SK-N-SH treated with all-trans-retinoic acid at 6 μM for 48 hours (cell line): Measurements from ENCODE around the gene LRMDA.

Experiments used
- ATAC-seq: fragments of 200-7000 bp; cut with Tn5 transposase; 3 replicates; pipeline ENCODE4 v1.9.1; 2020; ENCODE audit warnings: mild to moderate bottlenecking, moderate library complexity
- ARNTL ChIP-seq: fragments of 450-650 bp; formaldehyde crosslinking; IDR thresholded peaks from 2 replicates; pipeline ENCODE4 v1.5.0; 2020; ENCODE audit warnings: low read depth, mild to moderate bottlenecking, moderate library complexity, borderline replicate concordance
- BACH2 ChIP-seq: fragments of 250-450 bp; sonication (Bioruptor Pico); IDR thresholded peaks from 2 replicates; pipeline ENCODE4 v1.9.0; 2021; ENCODE audit warnings: mild to moderate bottlenecking, borderline replicate concordance
- CSDC2 ChIP-seq: fragments of 250-450 bp; sonication (Bioruptor Pico); IDR thresholded peaks from 2 replicates; pipeline ENCODE4 v1.5.0; 2020; ENCODE audit warnings: mild to moderate bottlenecking, moderate library complexity
- ESRRG ChIP-seq: fragments of 250-450 bp; sonication (Bioruptor Pico); IDR thresholded peaks from 2 replicates; pipeline ENCODE4 v1.6.1; 2021; ENCODE audit warnings: mild to moderate bottlenecking
- GLIS3 ChIP-seq: fragments of 250-450 bp; sonication (Bioruptor Pico); IDR thresholded peaks from 2 replicates; pipeline ENCODE4 v1.5.0; 2020; ENCODE audit warnings: mild to moderate bottlenecking, moderate library complexity
- ISL1 ChIP-seq: fragments of 250-450 bp; sonication (Bioruptor Pico); IDR thresholded peaks from 2 replicates; pipeline ENCODE4 v2.1.2; 2022; ENCODE audit warnings: mild to moderate bottlenecking, moderate library complexity
- OSR1 ChIP-seq: fragments of 250-450 bp; sonication (Bioruptor Pico); IDR thresholded peaks from 2 replicates; pipeline ENCODE4 v1.8.0; 2022; ENCODE audit warnings: moderate library complexity, mild to moderate bottlenecking, inconsistent platforms
- PPARA ChIP-seq: fragments of 250-450 bp; sonication (Bioruptor Pico); IDR thresholded peaks from 2 replicates; pipeline ENCODE4 v1.5.0; 2020; ENCODE audit warnings: mild to moderate bottlenecking, borderline replicate concordance
- SNAI2 ChIP-seq: fragments of 250-450 bp; sonication (Bioruptor Pico); IDR thresholded peaks from 2 replicates; pipeline ENCODE4 v1.5.0; 2020; ENCODE audit warnings: mild to moderate bottlenecking, moderate library complexity
- TCF4 ChIP-seq: fragments of 250-450 bp; sonication (Bioruptor Pico); IDR thresholded peaks from 2 replicates; pipeline ENCODE4 v1.8.0; 2021; ENCODE audit warnings: mild to moderate bottlenecking, moderate library complexity, borderline replicate concordance
- ZC3H10 ChIP-seq: fragments of 250-450 bp; sonication (Bioruptor Pico); IDR thresholded peaks from 2 replicates; pipeline ENCODE4 v1.5.1; 2021; ENCODE audit warnings: mild to moderate bottlenecking, moderate library complexity
- ZFP3 ChIP-seq: fragments of 250-450 bp; sonication (Bioruptor Pico); IDR thresholded peaks from 2 replicates; pipeline ENCODE4 v1.5.0; 2020; ENCODE audit warnings: mild to moderate bottlenecking, moderate library complexity
- ZFP30 ChIP-seq: fragments of 450-650 bp; formaldehyde crosslinking; IDR thresholded peaks from 2 replicates; pipeline ENCODE4 v1.5.0; 2022; ENCODE audit warnings: mild to moderate bottlenecking, moderate library complexity
- ZNF565 ChIP-seq: fragments of 450-650 bp; formaldehyde crosslinking; conservative IDR thresholded peaks from 2 replicates; pipeline ENCODE4 v1.5.0; 2020; ENCODE audit warnings: low read depth, mild to moderate bottlenecking, moderate library complexity
- ZNF8 ChIP-seq: fragments of 450-650 bp; formaldehyde crosslinking; IDR thresholded peaks from 2 replicates; pipeline ENCODE4 v1.5.0; 2020; ENCODE audit warnings: mild to moderate bottlenecking, moderate library complexity
- TF ChIP-seq, protein P1 (sequence below): fragments of 250-450 bp; sonication (Bioruptor Pico); IDR thresholded peaks from 2 replicates; pipeline ENCODE4 v1.5.0; 2020; ENCODE audit warnings: mild to moderate bottlenecking, moderate library complexity
- TF ChIP-seq, protein P2 (sequence below): fragments of 250-450 bp; sonication (Bioruptor Pico); IDR thresholded peaks from 2 replicates; pipeline ENCODE4 v1.5.1; 2020; ENCODE audit warnings: low read depth, mild to moderate bottlenecking, moderate library complexity
- TF ChIP-seq, protein P3 (sequence below): fragments of 250-450 bp; sonication (Bioruptor Pico); IDR thresholded peaks from 2 replicates; pipeline ENCODE4 v1.8.0; 2020; ENCODE audit warnings: mild to moderate bottlenecking, moderate library complexity, borderline replicate concordance

The LRMDA gene

DNA sequence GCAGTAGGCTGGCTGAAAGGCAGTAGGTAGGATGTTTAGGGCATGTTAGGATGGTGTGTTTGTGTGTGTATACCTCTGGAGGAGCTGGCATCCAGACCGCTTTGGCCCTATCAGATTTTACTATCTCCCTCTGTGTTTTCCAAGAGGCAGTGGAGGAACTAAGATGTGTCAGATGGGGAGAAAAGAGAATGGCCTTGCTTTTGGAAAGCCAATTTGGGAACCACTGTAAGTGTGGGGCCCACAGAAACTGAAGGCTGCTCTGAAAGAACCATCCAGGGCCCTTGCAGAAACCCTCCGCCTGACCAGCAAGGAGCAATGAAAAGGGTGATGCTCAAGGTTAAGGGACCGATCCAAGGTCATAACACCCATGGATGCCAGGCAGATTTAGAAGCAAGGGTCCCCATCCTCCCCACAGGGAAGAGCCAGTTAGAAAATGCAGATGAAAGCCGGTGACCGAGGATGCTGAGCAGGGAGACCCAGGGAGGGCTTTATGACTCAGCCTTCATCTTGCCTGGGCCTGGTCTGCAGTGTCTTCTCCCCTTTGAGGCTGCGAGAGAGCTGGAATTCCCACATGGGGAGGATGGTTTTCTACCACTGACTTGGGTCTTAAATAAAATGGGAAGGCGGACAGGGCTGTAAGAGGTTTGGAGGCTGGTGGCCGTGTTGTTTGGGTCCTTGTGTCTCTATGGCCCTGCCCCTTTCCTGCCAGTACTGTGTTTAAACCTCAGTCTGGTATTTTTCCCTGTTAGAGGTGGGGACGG is 275.8 kb downstream of the LRMDA start:
- no peak for ATAC-seq
- TF ChIP-seq PPARA (CRISPR knock-in tag), result no peak
- TF ChIP-seq, protein P1, sequence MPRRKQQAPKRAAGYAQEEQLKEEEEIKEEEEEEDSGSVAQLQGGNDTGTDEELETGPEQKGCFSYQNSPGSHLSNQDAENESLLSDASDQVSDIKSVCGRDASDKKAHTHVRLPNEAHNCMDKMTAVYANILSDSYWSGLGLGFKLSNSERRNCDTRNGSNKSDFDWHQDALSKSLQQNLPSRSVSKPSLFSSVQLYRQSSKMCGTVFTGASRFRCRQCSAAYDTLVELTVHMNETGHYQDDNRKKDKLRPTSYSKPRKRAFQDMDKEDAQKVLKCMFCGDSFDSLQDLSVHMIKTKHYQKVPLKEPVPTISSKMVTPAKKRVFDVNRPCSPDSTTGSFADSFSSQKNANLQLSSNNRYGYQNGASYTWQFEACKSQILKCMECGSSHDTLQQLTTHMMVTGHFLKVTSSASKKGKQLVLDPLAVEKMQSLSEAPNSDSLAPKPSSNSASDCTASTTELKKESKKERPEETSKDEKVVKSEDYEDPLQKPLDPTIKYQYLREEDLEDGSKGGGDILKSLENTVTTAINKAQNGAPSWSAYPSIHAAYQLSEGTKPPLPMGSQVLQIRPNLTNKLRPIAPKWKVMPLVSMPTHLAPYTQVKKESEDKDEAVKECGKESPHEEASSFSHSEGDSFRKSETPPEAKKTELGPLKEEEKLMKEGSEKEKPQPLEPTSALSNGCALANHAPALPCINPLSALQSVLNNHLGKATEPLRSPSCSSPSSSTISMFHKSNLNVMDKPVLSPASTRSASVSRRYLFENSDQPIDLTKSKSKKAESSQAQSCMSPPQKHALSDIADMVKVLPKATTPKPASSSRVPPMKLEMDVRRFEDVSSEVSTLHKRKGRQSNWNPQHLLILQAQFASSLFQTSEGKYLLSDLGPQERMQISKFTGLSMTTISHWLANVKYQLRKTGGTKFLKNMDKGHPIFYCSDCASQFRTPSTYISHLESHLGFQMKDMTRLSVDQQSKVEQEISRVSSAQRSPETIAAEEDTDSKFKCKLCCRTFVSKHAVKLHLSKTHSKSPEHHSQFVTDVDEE (CRISPR knock-in tag), result no peak
- no peak for TF ChIP-seq BACH2 (CRISPR knock-in tag)
- TF ChIP-seq, protein P2, sequence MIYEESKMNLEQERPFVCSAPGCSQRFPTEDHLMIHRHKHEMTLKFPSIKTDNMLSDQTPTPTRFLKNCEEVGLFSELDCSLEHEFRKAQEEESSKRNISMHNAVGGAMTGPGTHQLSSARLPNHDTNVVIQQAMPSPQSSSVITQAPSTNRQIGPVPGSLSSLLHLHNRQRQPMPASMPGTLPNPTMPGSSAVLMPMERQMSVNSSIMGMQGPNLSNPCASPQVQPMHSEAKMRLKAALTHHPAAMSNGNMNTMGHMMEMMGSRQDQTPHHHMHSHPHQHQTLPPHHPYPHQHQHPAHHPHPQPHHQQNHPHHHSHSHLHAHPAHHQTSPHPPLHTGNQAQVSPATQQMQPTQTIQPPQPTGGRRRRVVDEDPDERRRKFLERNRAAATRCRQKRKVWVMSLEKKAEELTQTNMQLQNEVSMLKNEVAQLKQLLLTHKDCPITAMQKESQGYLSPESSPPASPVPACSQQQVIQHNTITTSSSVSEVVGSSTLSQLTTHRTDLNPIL, result no peak
- no peak for TF ChIP-seq ZC3H10 (CRISPR knock-in tag)
- TF ChIP-seq OSR1, result no peak
- no peak for TF ChIP-seq ARNTL
- no peak for TF ChIP-seq GLIS3 (CRISPR knock-in tag)
- TF ChIP-seq ISL1 (CRISPR knock-in tag), result no peak
- no peak for TF ChIP-seq ZFP30 (CRISPR knock-in tag)
- TF ChIP-seq ESRRG, result no peak
- no peak for TF ChIP-seq ZNF8 (CRISPR knock-in tag)
- TF ChIP-seq ZFP3 (CRISPR knock-in tag), result no peak

DNA sequence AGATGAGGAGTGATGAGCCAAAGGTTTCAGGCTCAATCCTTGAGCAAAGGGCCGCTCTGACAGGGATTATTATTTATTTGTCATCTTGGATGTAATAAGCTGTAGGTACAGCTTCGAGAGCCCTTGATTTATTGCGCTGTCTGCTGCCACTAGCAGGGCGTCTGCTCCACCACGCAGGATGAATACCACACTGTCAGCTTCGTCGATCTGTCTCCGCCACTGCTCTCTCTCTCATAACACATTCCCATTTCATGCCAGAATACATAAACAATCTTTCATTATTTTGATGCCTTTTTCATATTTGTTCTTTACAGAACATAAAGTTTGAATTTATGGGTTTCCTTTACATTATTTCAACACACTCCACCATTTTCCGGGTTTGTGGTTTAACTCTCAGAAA is 276.6 kb downstream of the LRMDA start:
- TF ChIP-seq, protein P1 (CRISPR knock-in tag), result no peak
- TF ChIP-seq, protein P2, result no peak
- no peak for TF ChIP-seq GLIS3 (CRISPR knock-in tag)
- ATAC-seq, result no peak

DNA sequence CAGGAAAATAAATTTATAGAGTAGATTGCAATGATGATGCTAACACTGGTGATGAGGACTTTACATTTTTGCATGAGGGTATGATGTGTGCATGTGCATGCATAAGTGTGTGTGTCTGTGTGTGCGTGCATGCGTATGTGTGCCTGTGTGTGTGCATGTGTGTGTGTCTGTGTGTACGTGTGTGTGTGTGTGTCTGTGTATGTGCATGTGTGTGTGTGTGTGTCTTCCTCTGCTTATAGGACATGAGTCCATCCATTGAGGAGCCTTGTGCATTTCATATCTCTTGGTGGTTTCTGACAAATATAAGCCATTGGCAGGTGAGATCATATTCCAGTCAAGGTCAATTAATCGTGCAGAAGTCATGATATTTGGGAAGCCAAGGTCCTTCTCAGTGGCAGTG is 277.8 kb downstream of the LRMDA start:
- TF ChIP-seq, protein P3, sequence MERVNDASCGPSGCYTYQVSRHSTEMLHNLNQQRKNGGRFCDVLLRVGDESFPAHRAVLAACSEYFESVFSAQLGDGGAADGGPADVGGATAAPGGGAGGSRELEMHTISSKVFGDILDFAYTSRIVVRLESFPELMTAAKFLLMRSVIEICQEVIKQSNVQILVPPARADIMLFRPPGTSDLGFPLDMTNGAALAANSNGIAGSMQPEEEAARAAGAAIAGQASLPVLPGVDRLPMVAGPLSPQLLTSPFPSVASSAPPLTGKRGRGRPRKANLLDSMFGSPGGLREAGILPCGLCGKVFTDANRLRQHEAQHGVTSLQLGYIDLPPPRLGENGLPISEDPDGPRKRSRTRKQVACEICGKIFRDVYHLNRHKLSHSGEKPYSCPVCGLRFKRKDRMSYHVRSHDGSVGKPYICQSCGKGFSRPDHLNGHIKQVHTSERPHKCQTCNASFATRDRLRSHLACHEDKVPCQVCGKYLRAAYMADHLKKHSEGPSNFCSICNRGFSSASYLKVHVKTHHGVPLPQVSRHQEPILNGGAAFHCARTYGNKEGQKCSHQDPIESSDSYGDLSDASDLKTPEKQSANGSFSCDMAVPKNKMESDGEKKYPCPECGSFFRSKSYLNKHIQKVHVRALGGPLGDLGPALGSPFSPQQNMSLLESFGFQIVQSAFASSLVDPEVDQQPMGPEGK (CRISPR knock-in tag), result no peak
- TF ChIP-seq, protein P2, result no peak
- TF ChIP-seq CSDC2, result no peak
- no peak for TF ChIP-seq GLIS3 (CRISPR knock-in tag)
- TF ChIP-seq OSR1, result no peak
- no peak for TF ChIP-seq ZFP30 (CRISPR knock-in tag)
- TF ChIP-seq ZNF565 (CRISPR knock-in tag), result no peak
- no peak for TF ChIP-seq ZNF8 (CRISPR knock-in tag)
- no peak for TF ChIP-seq ZC3H10 (CRISPR knock-in tag)
- TF ChIP-seq SNAI2 (CRISPR knock-in tag), result no peak
- no peak for TF ChIP-seq TCF4
- TF ChIP-seq, protein P1 (CRISPR knock-in tag), result no peak
- no peak for TF ChIP-seq ARNTL
- ATAC-seq, result no peak
